ENCODE results near the gene CCDC57.

CCDC57 gene

GRCh38 chr17:82247182-82247823 is 34.7 kb upstream of the CCDC57 start:
- no peak for DNase-seq (ENCODE audit: low read depth, low spot score)

- DNase-seq (ENCODE audit: low read depth, low spot score): no peak
Observed at GRCh38 chr17:82246365-82247181, 33.9 kb upstream of the CCDC57 start.

GRCh38 chr17:82246040-82246364 is 33.4 kb upstream of the CCDC57 start:
- DNase-seq (ENCODE audit: low read depth, low spot score): no peak

- no peak for DNase-seq (ENCODE audit: low read depth, low spot score)
Observed at GRCh38 chr17:82245134-82246039, 32.7 kb upstream of the CCDC57 start.

GRCh38 chr17:82244413-82245133 is 31.9 kb upstream of the CCDC57 start:
- DNase-seq (ENCODE audit: low read depth, low spot score): peak; percentile 40

- DNase-seq (ENCODE audit: low read depth, low spot score): no peak
Observed at GRCh38 chr17:82243648-82244412, 31.2 kb upstream of the CCDC57 start.

GRCh38 chr17:82242977-82243647 is 30.5 kb upstream of the CCDC57 start:
- no peak for DNase-seq (ENCODE audit: low read depth, low spot score)

GRCh38 chr17:82242698-82242976 is 30.0 kb upstream of the CCDC57 start:
- no peak for DNase-seq (ENCODE audit: low read depth, low spot score)

GRCh38 chr17:82241926-82242697 is 29.5 kb upstream of the CCDC57 start:
- DNase-seq (ENCODE audit: low read depth, low spot score): no peak

GRCh38 chr17:82241183-82241925 is 28.7 kb upstream of the CCDC57 start:
- peak; percentile 12 for DNase-seq (ENCODE audit: low read depth, low spot score)

GRCh38 chr17:82240506-82241182 is 28.0 kb upstream of the CCDC57 start:
- DNase-seq (ENCODE audit: low read depth, low spot score): no peak

GRCh38 chr17:82239926-82240505 is 27.4 kb upstream of the CCDC57 start:
- no peak for DNase-seq (ENCODE audit: low read depth, low spot score)

- DNase-seq (ENCODE audit: low read depth, low spot score): no peak
Observed at GRCh38 chr17:82239401-82239925, 26.8 kb upstream of the CCDC57 start.

GRCh38 chr17:82238472-82239201 is 26.0 kb upstream of the CCDC57 start:
- no peak for DNase-seq (ENCODE audit: low read depth, low spot score)

- no peak for DNase-seq (ENCODE audit: low read depth, low spot score)
Observed at GRCh38 chr17:82237746-82238471, 25.3 kb upstream of the CCDC57 start.

GRCh38 chr17:82237083-82237745 is 24.6 kb upstream of the CCDC57 start:
- DNase-seq (ENCODE audit: low read depth, low spot score): peak; percentile 61
